ENCODE results near the gene ZFAND3.

The ZFAND3 gene

GRCh38 chr6:38064431-38064830 lies 244.9 kb downstream of the ZFAND3 start:
- no peak for DNase-seq (ENCODE audit: low spot score)
- in situ Hi-C loops (cut with MboI; ENCODE audit: low sequenced_read_pairs, unreplicated experiment), result no loop called here
- no peak for TF ChIP-seq CTCF (IDR thresholded peaks at IDR 0.05; ENCODE audit: borderline replicate concordance, control extremely low read depth, extremely low read depth, insufficient read depth, missing control alignments)

GRCh38 chr6:38065734-38066305 lies 246.3 kb downstream of the ZFAND3 start:
- DNase-seq (ENCODE audit: low spot score), result no peak
- no peak for TF ChIP-seq CTCF (IDR thresholded peaks at IDR 0.05; ENCODE audit: borderline replicate concordance, control extremely low read depth, extremely low read depth, insufficient read depth, missing control alignments)
- in situ Hi-C loops (cut with MboI; ENCODE audit: low sequenced_read_pairs, unreplicated experiment), result no loop called here

GRCh38 chr6:38067263-38067980 lies 247.9 kb downstream of the ZFAND3 start:
- no peak for DNase-seq (ENCODE audit: low spot score)
- TF ChIP-seq CTCF (IDR thresholded peaks at IDR 0.05; ENCODE audit: borderline replicate concordance, control extremely low read depth, extremely low read depth, insufficient read depth, missing control alignments), result no peak
- in situ Hi-C loops (cut with MboI; ENCODE audit: low sequenced_read_pairs, unreplicated experiment), result no loop called here

GRCh38 chr6:38068854-38069590 lies 249.5 kb downstream of the ZFAND3 start:
- in situ Hi-C loops (cut with MboI; ENCODE audit: low sequenced_read_pairs, unreplicated experiment), result no loop called here
- no peak for DNase-seq (ENCODE audit: low spot score)
- TF ChIP-seq CTCF (IDR thresholded peaks at IDR 0.05; ENCODE audit: borderline replicate concordance, control extremely low read depth, extremely low read depth, insufficient read depth, missing control alignments), result no peak

GRCh38 chr6:38077488-38078030 lies 258.0 kb downstream of the ZFAND3 start:
- no peak for DNase-seq (ENCODE audit: low spot score)
- in situ Hi-C loops (cut with MboI; ENCODE audit: low sequenced_read_pairs, unreplicated experiment), result no loop called here
- no peak for TF ChIP-seq CTCF (IDR thresholded peaks at IDR 0.05; ENCODE audit: borderline replicate concordance, control extremely low read depth, extremely low read depth, insufficient read depth, missing control alignments)

GRCh38 chr6:38078671-38079070 lies 259.1 kb downstream of the ZFAND3 start:
- in situ Hi-C loops (cut with MboI; ENCODE audit: low sequenced_read_pairs, unreplicated experiment), result no loop called here
- DNase-seq (ENCODE audit: low spot score), result no peak
- no peak for TF ChIP-seq CTCF (IDR thresholded peaks at IDR 0.05; ENCODE audit: borderline replicate concordance, control extremely low read depth, extremely low read depth, insufficient read depth, missing control alignments)

All from GM13976 (cell line).